Effector memory CD8-positive, alpha-beta T cell (primary cell): Measurements from ENCODE around the gene MTHFSD.
A peak's percentile ranks its signal among the peaks of the same experiment; 100 is the strongest.

ENCODE experiments used
- ATAC-seq: fragments of 150-1000 bp; cut with Tn5 transposase; replicated peaks from 2 replicates; pipeline ENCODE4 v1.10.0; 2021; ENCODE audit warnings: mild to moderate bottlenecking, moderate library complexity
- DNase-seq, 3 experiments: peaks; one replicate each; pipeline ENCODE4 v3.0.0; 2021
- H3K27ac Mint-ChIP-seq, 2 donors: one replicate each; pipeline ENCODE4 v1.8.0; 2022; ENCODE audit warnings: mild to moderate bottlenecking in 2 of 2, mixed read lengths in 2 of 2, moderate library complexity in 2 of 2
- H3K27me3 Mint-ChIP-seq, 2 donors: one replicate each; pipeline ENCODE4 v1.8.0; 2022; ENCODE audit warnings: mixed read lengths in 2 of 2
- H3K36me3 Mint-ChIP-seq: one replicate; pipeline ENCODE4 v1.8.0; 2022; ENCODE audit warnings: mild to moderate bottlenecking, moderate library complexity, mixed read lengths; ENCODE audit not compliant: insufficient read depth
- H3K4me1 Mint-ChIP-seq, 2 donors: one replicate each; pipeline ENCODE4 v1.8.0; 2022; ENCODE audit warnings: low read depth in 2 of 2, mixed read lengths in 2 of 2
- H3K4me3 Mint-ChIP-seq, 2 donors: one replicate each; pipeline ENCODE4 v1.8.0; 2022; ENCODE audit warnings: mild to moderate bottlenecking in 2 of 2, mixed read lengths in 2 of 2, moderate library complexity in 2 of 2
- H3K9me3 Mint-ChIP-seq, 2 donors: one replicate each; pipeline ENCODE4 v1.8.0; 2022; ENCODE audit warnings: mixed read lengths in 2 of 2

Gene MTHFSD

DNA sequence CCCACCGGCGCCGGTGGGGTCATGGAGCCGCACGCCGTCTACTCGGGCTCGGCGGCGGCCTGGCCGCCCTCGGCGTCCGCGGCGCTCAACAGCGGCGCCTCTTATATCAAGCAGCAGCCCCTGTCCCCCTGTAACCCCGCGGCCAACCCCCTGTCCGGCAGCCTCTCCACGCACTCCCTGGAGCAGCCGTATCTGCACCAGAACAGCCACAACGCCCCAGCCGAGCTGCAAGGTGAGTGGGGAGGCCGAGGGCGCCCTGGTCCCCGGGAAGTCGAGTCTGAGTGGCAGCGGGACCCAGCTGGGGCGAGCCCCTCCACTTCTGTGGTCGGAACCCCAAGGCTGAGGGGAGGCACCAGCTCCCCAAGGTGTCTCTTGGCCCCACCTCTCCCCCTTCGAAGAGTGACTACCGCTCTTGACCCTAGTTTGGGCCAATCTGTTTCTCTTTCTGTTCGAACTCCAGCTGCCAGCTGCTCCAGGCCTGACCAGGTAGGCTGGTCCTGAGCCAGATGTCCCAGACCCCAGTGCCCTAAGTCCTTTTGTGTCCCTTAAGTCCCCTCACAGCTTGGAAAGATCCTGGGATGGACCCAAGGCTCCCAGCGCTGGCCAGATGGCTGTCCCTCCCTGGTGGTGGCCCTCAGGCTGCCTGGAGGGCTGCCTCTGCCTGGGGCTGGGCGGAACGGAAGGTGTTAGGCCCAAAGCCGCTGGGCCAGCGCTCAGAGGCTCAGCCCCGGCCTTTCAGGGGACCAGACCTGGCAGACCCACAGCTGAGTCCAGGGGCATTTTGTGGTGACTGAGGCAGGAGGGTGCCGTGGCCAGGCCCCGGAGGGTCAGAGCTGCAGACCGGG, 43.5 kb downstream of the MTHFSD start:
- ATAC-seq = no peak
- H3K4me1 Mint-ChIP-seq = peaks cover 11 to 23% of the 10 kb centered on the region in 2 donors
- DNase-seq = no peak
- peak overlapping the region; percentile 57 to 69 for H3K4me3 Mint-ChIP-seq
- H3K36me3 Mint-ChIP-seq = no peaks in the 10 kb centered on the region
- H3K9me3 Mint-ChIP-seq = no peaks in the 10 kb centered on the region
- peaks cover 58 to 89% of the 10 kb centered on the region in 2 donors for H3K27me3 Mint-ChIP-seq
- no peak overlapping the region for H3K27ac Mint-ChIP-seq

- DNase-seq (no peak), ATAC-seq (no peak)
- Mint-ChIP-seq H3K27me3 (peaks cover 63 to 89% of the 10 kb centered on the region in 2 donors), H3K9me3 (no peaks in the 10 kb centered on the region), H3K4me3 (peak within 1 kb of the TSS; percentile 78 to 80), H3K4me1 (peaks cover 18 to 30% of the 10 kb centered on the region in 2 donors), H3K27ac (no peak within 1 kb of the TSS), H3K36me3 (no peaks in the 10 kb centered on the region)
Observed at GRCh38 chr16:86510465-86511261, 44.4 kb downstream of the MTHFSD start, which contains the start of gene FOXF1. Gene FOXF1 (plus strand): TSS chr16:86510527. CDS start chr16:86510570, 43 bp downstream.

DNA sequence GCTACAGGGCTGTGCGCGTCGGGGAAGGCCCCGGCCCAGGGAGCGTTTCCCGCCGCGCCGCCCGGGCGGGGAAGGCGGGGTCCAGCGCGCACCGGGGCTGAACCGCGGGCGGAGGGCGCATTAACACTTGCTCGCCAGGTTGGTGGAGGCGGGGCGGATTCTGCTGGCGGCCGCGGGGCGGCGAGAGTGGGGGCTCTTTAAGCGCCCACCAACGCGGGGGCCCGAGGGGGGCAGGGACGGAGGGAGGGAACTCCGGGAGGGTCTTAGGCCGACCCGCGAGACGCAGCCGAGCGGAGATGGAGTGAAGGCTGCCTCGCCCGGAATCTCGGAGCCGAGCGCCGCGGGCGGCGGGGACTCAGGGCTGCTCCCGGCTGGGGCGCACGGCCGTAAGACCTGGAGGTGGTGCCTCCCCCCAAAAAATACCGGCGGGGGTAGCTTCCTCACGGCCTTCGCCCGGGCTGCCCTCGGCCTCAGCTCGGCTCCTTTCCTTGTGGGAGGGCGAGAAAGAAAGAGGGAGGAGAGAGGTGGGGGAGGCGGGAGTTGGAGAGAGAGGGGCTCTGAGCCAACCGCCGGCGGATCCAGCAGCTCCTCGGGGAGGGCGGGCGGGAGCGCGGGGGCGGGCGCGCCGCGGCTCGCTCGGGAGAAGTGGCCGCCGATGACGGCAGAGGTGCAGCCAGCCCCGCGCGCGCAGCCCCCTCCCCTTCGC, 45.1 kb downstream of the MTHFSD start:
- DNase-seq = no peak
- H3K4me3 Mint-ChIP-seq = peak overlapping the region; percentile 78 to 80
- H3K36me3 Mint-ChIP-seq = no peaks in the 10 kb centered on the region
- no peaks in the 10 kb centered on the region for H3K9me3 Mint-ChIP-seq
- H3K4me1 Mint-ChIP-seq = peaks cover 21 to 33% of the 10 kb centered on the region in 2 donors
- peaks cover 64 to 89% of the 10 kb centered on the region in 2 donors for H3K27me3 Mint-ChIP-seq
- no peak overlapping the region for H3K27ac Mint-ChIP-seq
- ATAC-seq = no peak

DNA sequence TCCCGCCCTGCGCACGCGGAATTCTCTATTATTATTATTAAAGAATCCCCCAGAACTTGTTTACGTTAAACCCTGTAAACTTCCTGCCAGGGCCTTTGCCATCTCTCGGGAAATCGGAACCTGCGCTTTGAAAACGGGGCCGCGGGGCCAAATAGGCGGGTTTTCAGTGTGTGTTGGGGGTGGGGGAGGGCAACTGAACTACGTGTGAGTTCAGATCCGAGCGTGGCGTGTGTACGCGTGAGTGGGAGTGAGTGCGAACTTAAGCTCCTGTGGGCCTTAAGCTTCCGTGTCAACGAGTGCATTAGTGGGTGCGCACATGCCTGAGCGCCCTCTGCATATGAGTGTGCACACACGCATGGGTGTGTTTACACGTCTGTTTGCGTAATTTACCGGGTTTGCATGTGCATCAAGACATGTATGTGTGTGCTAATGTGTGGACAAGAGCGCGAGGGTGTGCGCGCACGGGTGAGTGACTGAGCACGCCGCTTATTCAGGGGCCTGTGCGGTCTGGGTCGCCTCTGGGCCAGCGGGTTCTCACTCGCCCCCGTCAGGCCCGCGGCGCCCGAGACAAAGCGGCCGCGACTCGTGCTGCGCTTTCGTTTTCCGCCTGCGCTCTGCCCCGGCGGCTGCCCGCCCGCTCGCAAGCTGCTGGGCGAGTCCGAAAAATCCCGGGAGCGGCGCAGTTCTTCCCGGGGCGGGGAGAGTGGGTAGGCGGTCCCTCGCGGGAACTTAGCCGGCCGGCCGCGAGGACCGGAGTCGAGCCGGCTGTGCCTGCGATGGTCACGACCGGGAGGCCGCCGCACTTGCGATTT, 45.9 kb downstream of the MTHFSD start:
- H3K27ac Mint-ChIP-seq = no peak overlapping the region
- no peaks in the 10 kb centered on the region for H3K9me3 Mint-ChIP-seq
- H3K4me3 Mint-ChIP-seq = peak overlapping the region; percentile 78 to 80
- DNase-seq = no peak
- ATAC-seq = peak; percentile 10
- H3K4me1 Mint-ChIP-seq = peaks cover 21 to 36% of the 10 kb centered on the region in 2 donors
- no peaks in the 10 kb centered on the region for H3K36me3 Mint-ChIP-seq
- peaks cover 64 to 89% of the 10 kb centered on the region in 2 donors for H3K27me3 Mint-ChIP-seq

- H3K36me3 Mint-ChIP-seq = no peaks in the 10 kb centered on the region
- DNase-seq (no peak), ATAC-seq (no peak)
- H3K9me3 Mint-ChIP-seq = no peaks in the 10 kb centered on the region
- H3K27ac Mint-ChIP-seq = no peak overlapping the region
- H3K4me3 Mint-ChIP-seq = peak overlapping the region; percentile 78 to 80
- H3K4me1 Mint-ChIP-seq = peaks cover 21 to 36% of the 10 kb centered on the region in 2 donors
- peaks cover 64 to 89% of the 10 kb centered on the region in 2 donors for H3K27me3 Mint-ChIP-seq
Observed at GRCh38 chr16:86508028-86508946, 46.7 kb downstream of the MTHFSD start.

GRCh38 chr16:86507173-86508027, 47.6 kb downstream of the MTHFSD start:
- Mint-ChIP-seq H3K4me3 (peak overlapping the region; percentile 32 to 69), H3K4me1 (peaks cover 21 to 36% of the 10 kb centered on the region in 2 donors), H3K9me3 (no peaks in the 10 kb centered on the region), H3K36me3 (no peaks in the 10 kb centered on the region), H3K27ac (no peak overlapping the region), H3K27me3 (peaks cover 65 to 89% of the 10 kb centered on the region in 2 donors)
- DNase-seq = no peak
- no peak for ATAC-seq

DNA sequence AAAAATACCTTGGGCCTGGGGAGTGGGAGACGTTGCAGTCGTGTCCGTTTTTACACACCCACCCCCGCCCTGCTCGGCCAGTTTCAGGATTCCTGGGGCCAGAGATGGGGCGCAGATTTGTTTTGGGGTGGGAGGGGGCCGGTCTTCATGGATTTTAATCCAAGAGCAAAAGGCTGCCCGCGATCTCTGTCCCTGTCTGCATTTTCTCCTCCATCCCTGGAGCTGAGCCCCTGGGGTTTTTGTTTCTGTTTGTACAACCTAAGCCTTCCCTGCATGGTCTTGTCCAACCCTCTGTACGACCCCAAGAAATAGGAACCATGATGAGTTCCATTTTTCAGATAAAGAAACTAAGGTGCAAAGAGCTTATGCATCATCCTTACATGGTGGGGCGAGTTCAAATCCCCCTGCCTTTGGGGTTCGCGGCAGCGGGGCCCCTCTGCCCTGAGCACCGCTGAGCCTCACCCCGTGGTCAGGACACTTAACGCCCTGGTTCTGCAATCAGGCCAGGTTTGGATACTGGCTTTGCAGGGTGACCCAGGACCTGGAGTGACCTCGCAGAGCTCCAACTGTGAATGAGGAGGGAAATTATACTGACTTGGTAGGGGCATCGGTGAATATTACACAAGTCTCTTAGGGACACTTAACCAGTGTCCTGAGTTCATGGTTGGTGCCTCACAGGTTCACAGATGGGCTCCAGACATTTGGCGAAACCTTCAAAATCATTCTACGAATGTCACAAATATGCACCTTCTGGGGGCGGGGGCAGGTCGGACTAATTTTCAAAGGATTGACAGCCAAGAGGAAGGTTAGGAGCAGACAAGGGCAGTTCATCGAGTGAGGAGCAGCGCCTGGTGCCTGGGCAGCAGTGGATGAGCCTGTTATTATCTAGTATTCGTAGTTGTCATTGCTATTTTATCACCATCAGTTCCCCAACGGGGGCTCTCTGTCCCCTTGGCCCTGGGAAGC, 48.9 kb downstream of the MTHFSD start:
- H3K4me1 Mint-ChIP-seq = peaks cover 21 to 33% of the 10 kb centered on the region in 2 donors
- peak overlapping the region in 1 of 2 donors; percentile 49 for H3K4me3 Mint-ChIP-seq
- H3K9me3 Mint-ChIP-seq = no peaks in the 10 kb centered on the region
- H3K27me3 Mint-ChIP-seq = peaks cover 70 to 89% of the 10 kb centered on the region in 2 donors
- ATAC-seq = no peak
- no peaks in the 10 kb centered on the region for H3K36me3 Mint-ChIP-seq
- no peak overlapping the region for H3K27ac Mint-ChIP-seq
- DNase-seq = no peak

DNA sequence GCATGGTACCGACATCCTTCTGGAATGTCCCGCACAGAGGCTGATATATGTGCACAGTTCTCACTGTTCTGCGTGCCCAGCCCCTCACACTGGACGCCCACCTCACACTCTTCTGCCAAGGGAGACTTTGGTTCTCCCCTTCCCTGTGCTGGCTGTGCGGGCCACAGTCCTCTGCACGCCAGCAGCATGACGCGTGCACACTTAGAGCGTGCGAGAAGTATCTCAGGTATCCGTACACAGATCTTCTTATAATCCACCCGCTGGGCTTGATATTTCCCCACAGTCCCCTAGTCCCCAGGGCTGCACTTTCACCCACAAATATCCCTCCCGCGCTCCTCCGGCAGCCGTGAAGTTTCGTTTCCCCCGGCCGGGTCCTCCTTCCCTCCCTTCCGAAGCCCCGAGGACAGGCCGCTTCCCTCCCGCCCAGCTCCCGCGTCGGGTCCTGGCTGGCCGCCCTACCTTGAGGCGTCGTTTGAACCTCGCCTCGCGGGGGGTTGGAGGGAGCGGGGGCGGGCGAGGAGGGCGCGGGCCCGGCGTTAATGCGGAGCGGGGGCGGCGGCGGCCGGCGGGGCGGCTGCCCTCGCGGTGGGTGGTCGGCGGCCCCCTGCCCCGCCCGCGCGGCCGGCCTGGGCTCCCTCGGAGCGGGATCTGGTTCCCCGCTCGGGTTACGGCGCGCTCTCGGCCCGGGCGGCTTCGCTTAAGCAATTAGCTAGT, 49.7 kb downstream of the MTHFSD start:
- no peaks in the 10 kb centered on the region for H3K9me3 Mint-ChIP-seq
- H3K36me3 Mint-ChIP-seq = no peaks in the 10 kb centered on the region
- ATAC-seq = no peak
- H3K27ac Mint-ChIP-seq = no peak overlapping the region
- peak overlapping the region; percentile 7 to 33 for H3K4me3 Mint-ChIP-seq
- H3K4me1 Mint-ChIP-seq = peaks cover 21 to 31% of the 10 kb centered on the region in 2 donors
- no peak for DNase-seq
- H3K27me3 Mint-ChIP-seq = peaks cover 77 to 90% of the 10 kb centered on the region in 2 donors

GRCh38 chr16:86504315-86505184, 50.5 kb downstream of the MTHFSD start:
- Mint-ChIP-seq H3K36me3 (no peaks in the 10 kb centered on the region), H3K4me1 (peaks cover 21 to 31% of the 10 kb centered on the region in 2 donors), H3K4me3 (peak overlapping the region in 1 of 2 donors; percentile 33), H3K27me3 (peaks cover 82 to 97% of the 10 kb centered on the region in 2 donors), H3K27ac (no peak overlapping the region), H3K9me3 (no peaks in the 10 kb centered on the region)
- DNase-seq (no peak), ATAC-seq (no peak)
